Nephron progenitor cell (in vitro differentiated cells): ENCODE measurements around the gene EFNA5.

ENCODE experiments used
- DNase-seq: peaks from one replicate; pipeline ENCODE4 v3.0.0; 2021
- H3K27ac Mint-ChIP-seq: 2 replicates; pipeline ENCODE4 v1.8.0; 2021; ENCODE audit warnings: mild to moderate bottlenecking, moderate library complexity, mixed read lengths
- H3K27me3 Mint-ChIP-seq: 2 replicates; pipeline ENCODE4 v1.8.0; 2021; ENCODE audit warnings: mild to moderate bottlenecking, low read depth, mixed read lengths; ENCODE audit not compliant: poor library complexity
- H3K36me3 Mint-ChIP-seq: 2 replicates; pipeline ENCODE4 v1.8.0; 2021; ENCODE audit warnings: low read depth, mixed read lengths
- H3K4me1 Mint-ChIP-seq: 2 replicates; pipeline ENCODE4 v1.8.0; 2021; ENCODE audit warnings: mixed read lengths
- H3K4me3 Mint-ChIP-seq: 2 replicates; pipeline ENCODE4 v1.8.0; 2021; ENCODE audit warnings: mild to moderate bottlenecking, moderate library complexity, mixed read lengths
- H3K9me3 Mint-ChIP-seq: 2 replicates; pipeline ENCODE4 v1.8.0; 2021; ENCODE audit warnings: mild to moderate bottlenecking, moderate library complexity, mixed read lengths
- TF ChIP-seq, protein P1 (sequence below): fragments of 200-600 bp; sonication (generic); IDR thresholded peaks from 2 replicates; pipeline ENCODE4 v1.5.0; 2021; ENCODE audit warnings: antibody characterized with exemption

EFNA5 gene

DNA sequence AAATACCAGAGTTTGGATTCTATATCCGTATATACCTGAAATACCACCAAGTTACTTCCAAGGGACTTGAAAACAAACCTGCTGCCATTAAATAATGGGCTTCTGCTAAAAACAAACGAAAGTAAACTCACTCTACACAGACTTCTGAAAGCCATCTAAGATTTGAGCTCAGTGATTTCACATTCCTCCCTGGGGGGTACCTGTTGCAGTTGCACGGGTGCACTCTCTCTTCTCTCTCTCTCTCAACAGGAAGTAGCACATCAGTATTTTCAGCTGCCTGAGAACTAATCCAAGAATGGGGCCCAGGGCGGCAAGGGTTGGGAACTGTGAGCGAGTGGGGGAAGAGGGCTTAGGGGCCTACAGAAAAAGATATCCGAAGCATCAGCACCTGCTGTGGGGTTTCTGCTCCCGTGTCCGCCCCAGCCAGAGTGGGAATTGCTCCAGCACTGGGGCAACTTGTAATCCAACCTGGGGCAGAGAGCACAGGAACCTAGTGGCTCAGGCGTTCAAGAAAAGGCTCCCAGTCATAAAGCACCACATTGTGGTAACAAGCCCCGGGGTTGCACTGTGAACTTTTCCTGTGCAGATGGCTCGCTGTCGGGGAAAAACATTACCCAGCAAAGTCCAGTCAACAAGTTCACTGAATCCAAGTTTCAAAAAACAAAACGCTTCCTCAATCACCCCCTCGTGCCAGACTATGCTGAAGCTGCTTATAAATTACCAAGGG, 99.8 kb downstream of the EFNA5 start:
- H3K36me3 Mint-ChIP-seq: no peaks in the 10 kb centered on the region
- peak; percentile 10 for DNase-seq
- TF ChIP-seq, protein P1, sequence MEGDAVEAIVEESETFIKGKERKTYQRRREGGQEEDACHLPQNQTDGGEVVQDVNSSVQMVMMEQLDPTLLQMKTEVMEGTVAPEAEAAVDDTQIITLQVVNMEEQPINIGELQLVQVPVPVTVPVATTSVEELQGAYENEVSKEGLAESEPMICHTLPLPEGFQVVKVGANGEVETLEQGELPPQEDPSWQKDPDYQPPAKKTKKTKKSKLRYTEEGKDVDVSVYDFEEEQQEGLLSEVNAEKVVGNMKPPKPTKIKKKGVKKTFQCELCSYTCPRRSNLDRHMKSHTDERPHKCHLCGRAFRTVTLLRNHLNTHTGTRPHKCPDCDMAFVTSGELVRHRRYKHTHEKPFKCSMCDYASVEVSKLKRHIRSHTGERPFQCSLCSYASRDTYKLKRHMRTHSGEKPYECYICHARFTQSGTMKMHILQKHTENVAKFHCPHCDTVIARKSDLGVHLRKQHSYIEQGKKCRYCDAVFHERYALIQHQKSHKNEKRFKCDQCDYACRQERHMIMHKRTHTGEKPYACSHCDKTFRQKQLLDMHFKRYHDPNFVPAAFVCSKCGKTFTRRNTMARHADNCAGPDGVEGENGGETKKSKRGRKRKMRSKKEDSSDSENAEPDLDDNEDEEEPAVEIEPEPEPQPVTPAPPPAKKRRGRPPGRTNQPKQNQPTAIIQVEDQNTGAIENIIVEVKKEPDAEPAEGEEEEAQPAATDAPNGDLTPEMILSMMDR: no peak
- H3K4me1 Mint-ChIP-seq: peaks cover 60% of the 10 kb centered on the region
- peaks cover 3% of the 10 kb centered on the region for H3K27me3 Mint-ChIP-seq
- H3K27ac Mint-ChIP-seq: peak overlapping the region; percentile 12
- H3K9me3 Mint-ChIP-seq: no peaks in the 10 kb centered on the region
- peak overlapping the region; percentile 69 for H3K4me3 Mint-ChIP-seq

DNA sequence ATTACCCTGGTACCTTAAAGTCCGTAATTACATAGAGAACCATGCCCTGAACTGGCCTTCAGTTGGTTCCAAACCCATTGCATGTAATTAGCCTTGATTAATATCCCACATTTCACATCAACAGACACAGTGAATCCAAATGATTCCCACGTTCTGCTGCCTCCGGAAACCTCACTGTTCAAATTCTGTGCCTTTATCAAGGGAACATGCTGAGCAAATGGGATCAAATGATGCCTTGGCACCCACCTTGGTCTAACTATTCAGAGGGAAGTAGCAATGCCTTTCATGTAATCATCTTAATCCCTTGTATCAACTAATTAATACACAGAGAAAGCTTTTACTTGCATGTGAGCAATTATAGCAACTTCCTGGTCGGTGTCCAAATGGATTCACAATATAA, 100.6 kb downstream of the EFNA5 start:
- peaks cover 66% of the 10 kb centered on the region for H3K4me1 Mint-ChIP-seq
- H3K4me3 Mint-ChIP-seq: no peak overlapping the region
- no peak overlapping the region for H3K27ac Mint-ChIP-seq
- peaks cover 3% of the 10 kb centered on the region for H3K27me3 Mint-ChIP-seq
- no peak for DNase-seq
- H3K36me3 Mint-ChIP-seq: no peaks in the 10 kb centered on the region
- no peaks in the 10 kb centered on the region for H3K9me3 Mint-ChIP-seq
- TF ChIP-seq, protein P1: no peak

DNA sequence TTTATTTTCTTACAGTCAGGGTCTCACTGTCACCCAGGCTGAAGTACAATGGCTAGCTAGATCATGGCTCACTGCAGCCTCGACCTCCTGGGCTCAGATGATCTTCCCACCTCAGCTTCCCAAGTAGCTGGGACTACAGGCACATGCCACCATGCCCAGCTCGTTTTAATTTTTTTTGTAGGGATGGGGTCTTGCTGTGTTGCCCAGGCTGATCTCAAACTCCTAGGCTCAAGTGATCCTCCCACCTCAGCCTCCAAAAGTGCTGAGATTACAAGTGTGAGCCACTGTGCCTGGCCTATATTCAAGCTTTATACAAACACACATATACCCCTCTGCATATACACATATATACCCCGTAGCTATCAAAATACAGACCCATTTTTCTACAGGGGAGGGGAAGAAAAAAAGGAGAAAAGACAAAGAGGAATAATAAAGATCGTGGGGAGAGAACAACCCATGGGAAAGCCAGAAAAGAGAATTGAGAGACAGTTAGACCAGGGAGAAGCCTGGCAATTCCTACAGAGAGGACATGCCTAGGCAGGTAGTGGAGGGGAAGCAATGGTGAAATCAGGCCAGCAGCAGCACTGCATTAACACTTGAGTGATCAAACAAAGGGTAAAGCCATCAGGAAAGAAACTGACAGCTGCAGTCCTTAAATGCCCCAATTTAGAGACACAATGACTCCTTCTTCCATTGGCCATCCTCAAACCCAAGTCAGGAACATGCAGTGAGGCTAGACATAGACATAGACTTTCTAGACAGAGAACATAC, 102.7 kb downstream of the EFNA5 start:
- H3K27ac Mint-ChIP-seq: peak overlapping the region; percentile 21

DNA sequence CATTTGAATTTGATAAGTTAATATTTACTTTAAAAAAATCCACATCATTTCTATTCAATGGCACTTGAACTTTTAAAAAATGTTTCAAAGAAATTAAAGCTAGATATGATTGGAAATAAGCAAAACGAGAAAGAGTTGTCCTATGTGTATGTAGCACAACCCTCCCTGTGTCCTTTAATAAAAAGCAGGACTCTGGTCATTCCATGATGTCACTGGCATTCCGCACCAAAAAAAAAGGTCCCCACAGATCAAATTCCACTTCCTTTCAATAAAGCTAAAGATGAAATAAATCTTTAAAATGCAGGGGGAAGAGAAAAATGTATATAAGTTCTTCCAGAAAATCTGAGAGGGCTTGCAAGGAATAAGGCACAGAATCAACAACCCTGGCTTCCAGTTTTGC, 103.8 kb downstream of the EFNA5 start:
- no peak for DNase-seq
- Mint-ChIP-seq H3K27ac (peak overlapping the region; percentile 68), H3K4me1 (peaks cover 71% of the 10 kb centered on the region), H3K9me3 (peaks cover 4% of the 10 kb centered on the region), H3K36me3 (peaks cover 5% of the 10 kb centered on the region), H3K4me3 (no peak overlapping the region), H3K27me3 (peaks cover 3% of the 10 kb centered on the region)
- TF ChIP-seq, protein P1: no peak

More for the DNA sequence above, 102.7 kb downstream of the EFNA5 start:
- Mint-ChIP-seq H3K36me3 (no peaks in the 10 kb centered on the region), H3K9me3 (no peaks in the 10 kb centered on the region), H3K4me3 (no peak overlapping the region), H3K27me3 (peaks cover 3% of the 10 kb centered on the region), H3K4me1 (peaks cover 82% of the 10 kb centered on the region)
- TF ChIP-seq, protein P1: no peak
- DNase-seq: no peak

DNA sequence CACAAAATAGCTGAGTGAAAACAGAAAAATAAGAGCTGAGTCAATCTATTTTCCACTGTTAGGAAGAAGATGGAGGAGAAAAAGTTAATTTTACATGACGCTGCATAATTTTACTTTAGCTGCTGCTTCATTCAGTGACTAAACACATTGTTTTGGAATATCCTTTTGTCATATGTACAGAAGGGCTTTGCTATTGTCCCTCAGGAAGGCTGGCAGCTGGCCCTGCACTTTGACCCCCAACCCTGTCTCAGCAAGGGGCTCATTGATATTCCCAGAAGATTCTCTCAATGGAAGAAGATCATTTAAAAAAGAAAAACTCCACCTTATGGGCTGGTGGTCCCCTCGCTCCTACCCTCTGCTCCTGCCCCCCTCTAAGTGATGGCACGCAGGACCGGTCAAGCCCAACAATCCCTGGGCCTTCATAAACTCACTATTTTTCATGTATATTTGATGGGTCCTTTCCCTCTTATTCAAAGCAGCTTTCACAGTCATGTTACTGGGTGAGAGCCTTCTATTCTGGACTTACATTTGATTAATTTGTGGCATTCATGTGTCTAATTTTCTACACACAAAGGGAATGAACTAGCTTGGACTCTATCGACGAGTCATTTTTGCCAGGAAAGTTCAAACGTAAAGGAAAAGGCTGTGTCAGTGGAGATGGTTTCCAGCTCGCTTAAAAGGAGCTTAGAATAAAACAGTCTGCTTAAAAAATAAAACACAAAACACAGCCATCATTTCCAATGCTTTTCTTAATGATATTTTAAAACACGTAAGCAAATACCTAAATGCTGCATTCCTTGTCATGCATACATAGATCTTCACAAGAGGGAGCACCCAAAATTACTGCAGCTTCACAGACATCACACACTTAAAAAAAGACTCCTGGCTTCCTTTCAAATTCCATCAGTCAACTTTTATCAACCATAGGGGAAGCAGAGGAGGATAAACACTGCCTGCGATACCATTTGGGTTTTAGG, 104.7 kb downstream of the EFNA5 start:
- Mint-ChIP-seq H3K4me3 (no peak overlapping the region), H3K27me3 (peaks cover 3% of the 10 kb centered on the region), H3K36me3 (peaks cover 6% of the 10 kb centered on the region), H3K9me3 (peaks cover 5% of the 10 kb centered on the region), H3K27ac (peak overlapping the region; percentile 55), H3K4me1 (peaks cover 62% of the 10 kb centered on the region)
- DNase-seq: no peak
- TF ChIP-seq, protein P1: no peak
